ENCODE measurements around the gene ABCD4.

GRCh38 chr14:74281069-74281468 lies 21.7 kb downstream of the ABCD4 start:
- no peak for TF ChIP-seq SIN3A (IDR thresholded peaks at IDR 0.05; ENCODE audit: borderline replicate concordance, insufficient read depth, low read length)
- TF ChIP-seq FOXP2 (optimal IDR thresholded peaks at IDR 0.05; ENCODE audit: borderline replicate concordance, extremely low read depth, extremely low read length, insufficient read depth): no peak
